CD4-positive, alpha-beta memory T cell (primary cell): ENCODE data around the gene PMEL. TPM values are rescaled to one million over a fixed set of nuclear protein-coding genes. Genes with fewer than 3 reads are reported as not detected.

ENCODE experiments used
- CTCF ChIA-PET: fragments of 350-600 bp; sonication (Branson Sonifier 250); formaldehyde crosslinking; loops from one replicate; lab custom pipeline; 2021; ENCODE audit warnings: inconsistent platforms; ENCODE audit not compliant: partially characterized antibody; lab: Charles Lee
- POLR2A ChIA-PET: fragments of 350-600 bp; sonication (Branson Sonifier 250); formaldehyde crosslinking; loops from one replicate; lab custom pipeline; 2021; ENCODE audit not compliant: partially characterized antibody; lab: Charles Lee
- DNase-seq, 5 donors: peaks; one replicate each; pipeline versions ENCODE4 v3.0.0 to v3.0.0-alpha.2; 2020 to 2022; ENCODE audit warnings: mixed read lengths in 1 of 5
- H3K27ac ChIP-seq: one replicate; pipeline ENCODE4 v1.7.0; 2013; ENCODE audit warnings: low read depth, low read length
- H3K27me3 ChIP-seq: 2 replicates; pipeline ENCODE4 v1.7.0; 2013; ENCODE audit warnings: mild to moderate bottlenecking, low read length, moderate library complexity; ENCODE audit not compliant: insufficient read depth
- H3K36me3 ChIP-seq: 2 replicates; pipeline ENCODE4 v1.7.0; 2013; ENCODE audit warnings: mild to moderate bottlenecking, low read length, moderate library complexity; ENCODE audit not compliant: insufficient read depth
- H3K4me1 ChIP-seq: 2 replicates; pipeline ENCODE4 v1.7.0; 2013; ENCODE audit warnings: mild to moderate bottlenecking, low read length, moderate library complexity; ENCODE audit not compliant: insufficient read depth
- H3K4me3 ChIP-seq, 2 donors: one replicate each; pipeline ENCODE4 v1.7.0; 2013; ENCODE audit warnings: low read length in 2 of 2, mild to moderate bottlenecking in 1 of 2
- H3K9me3 ChIP-seq, 2 donors: one replicate each; pipeline ENCODE4 v1.7.0; 2013; ENCODE audit warnings: low read length in 2 of 2, control low read depth in 1 of 2; ENCODE audit not compliant: control insufficient read depth in 1 of 2
- H3K27ac Mint-ChIP-seq, 7 donors: one replicate each; pipeline ENCODE4 v1.8.0; 2020 to 2021; ENCODE audit warnings: mixed read lengths in 7 of 7, mild to moderate bottlenecking in 6 of 7, inconsistent platforms in 3 of 7, moderate library complexity in 3 of 7
- H3K27me3 Mint-ChIP-seq, 2 donors: one replicate each; pipeline ENCODE4 v1.8.0; 2020 to 2021; ENCODE audit warnings: mixed read lengths in 2 of 2
- H3K36me3 Mint-ChIP-seq, 2 donors: one replicate each; pipeline ENCODE4 v1.8.0; 2020 to 2021; ENCODE audit warnings: mixed read lengths in 2 of 2, inconsistent platforms in 1 of 2, mild to moderate bottlenecking in 1 of 2
- H3K4me1 Mint-ChIP-seq, 4 donors: one replicate each; pipeline ENCODE4 v1.8.0; 2020 to 2021; ENCODE audit warnings: mixed read lengths in 4 of 4, mild to moderate bottlenecking in 1 of 4
- H3K4me3 Mint-ChIP-seq, 8 donors: one replicate each; pipeline ENCODE4 v1.8.0; 2020 to 2021; ENCODE audit warnings: mixed read lengths in 8 of 8, mild to moderate bottlenecking in 7 of 8, moderate library complexity in 6 of 8, inconsistent platforms in 3 of 8
- H3K9me3 Mint-ChIP-seq, 8 donors: one replicate each; pipeline ENCODE4 v1.8.0; 2020 to 2021; ENCODE audit warnings: mixed read lengths in 8 of 8, mild to moderate bottlenecking in 5 of 8, inconsistent platforms in 3 of 8, moderate library complexity in 1 of 8
- intact Hi-C: fragments of 100-400 bp; cut with micrococcal nuclease; formaldehyde crosslinking; loops from one replicate; pipeline ENCODE4 v1.15.1; 2023
- polyA plus RNA-seq, 2 donors: library from polyadenylated mRNA; unstranded; fragments of 300-500 nt; fragmentation: Illumina TruSeq; gene quantifications; one replicate each; pipeline ENCODE4 v1.2.3, GENCODE V29; 2021
- total RNA-seq, 2 experiments: library from RNA; stranded (reverse); gene quantifications; one replicate each; pipeline ENCODE4 v1.2.3, GENCODE V29; 2021

The PMEL gene
- total and polyA plus RNA-seq, 4 experiments from 2014 or later: not detected

- Mint-ChIP-seq H3K9me3 (peaks cover 0 to 6% (median 0%) of the 10 kb centered on the region in 8 donors), H3K27ac (peak overlapping the region; percentile 92 to 98 (median 96)), H3K4me1 (peaks cover 37 to 86% (median 50%) of the 10 kb centered on the region in 4 donors), H3K4me3 (peak overlapping the region; percentile 97 to 100 (median 99)), H3K27me3 (no peaks in the 10 kb centered on the region), H3K36me3 (peaks cover 23 to 55% of the 10 kb centered on the region in 2 donors)
- POLR2A ChIA-PET: interaction anchor here (0.6 to 47.8 kb wide), 24 partner anchors 3 to 1823 kb away, joined by 3 to 1214 read pairs (median 4); partner anchors contain the start of genes BLOC1S1, CD63, CDK4 and CNPY2
- H3K27me3 ChIP-seq: no peaks in the 10 kb centered on the region
- no peaks in the 10 kb centered on the region for H3K9me3 ChIP-seq
- H3K36me3 ChIP-seq: peaks cover 8% of the 10 kb centered on the region
- peaks cover 61% of the 10 kb centered on the region for H3K4me1 ChIP-seq
- H3K27ac ChIP-seq: peak overlapping the region; percentile 88
- intact Hi-C loops: loop anchor here (1.0 to 5.0 kb wide), 4 partner anchors 44 to 188 kb away; partner anchors contain the start of genes PA2G4, RPL41, RPS26 and ZC3H10
- DNase-seq: peak; percentile 93 to 95 (median 94)
- CTCF ChIA-PET: interaction anchor here (0.9 to 5.4 kb wide), 10 partner anchors 8 to 191 kb away, joined by 3 to 107 read pairs (median 7); no protein-coding TSS in a partner anchor
- H3K4me3 ChIP-seq: peak overlapping the region; percentile 63 to 64
These were observed 36.5 kb downstream of the PMEL start for GRCh38 chr12:55929306-55929791.

- DNase-seq: peak; percentile 57 to 81 (median 60)
- Histone ChIP-seq H3K27ac (peak within 1 kb of the TSS; percentile 88), H3K4me3 (peak within 1 kb of the TSS; percentile 95 to 100), H3K4me1 (peaks cover 50% of the 10 kb centered on the region), H3K36me3 (no peaks in the 10 kb centered on the region), H3K9me3 (no peaks in the 10 kb centered on the region), H3K27me3 (no peaks in the 10 kb centered on the region)
- CTCF ChIA-PET: interaction anchor here (0.6 to 5.4 kb wide), 8 partner anchors 10 to 262 kb away, joined by 3 to 107 read pairs (median 4); partner anchors contain the start of genes DNAJC14, SARNP and SMARCC2
- intact Hi-C loops: loop anchor here (1.0 to 5.0 kb wide), 6 partner anchors 99 to 189 kb away; partner anchors contain the start of genes DNAJC14, PA2G4, RPL41 and RPS26
- Mint-ChIP-seq H3K9me3 (peaks cover 0 to 6% (median 0%) of the 10 kb centered on the region in 8 donors), H3K27ac (peak within 1 kb of the TSS; percentile 93 to 99 (median 98)), H3K4me3 (peak within 1 kb of the TSS; percentile 97 to 100 (median 99)), H3K27me3 (no peaks in the 10 kb centered on the region), H3K36me3 (peaks cover 21 to 45% of the 10 kb centered on the region in 2 donors), H3K4me1 (peaks cover 29 to 77% (median 44%) of the 10 kb centered on the region in 4 donors)
- POLR2A ChIA-PET: interaction anchor here (0.8 to 47.8 kb wide), 18 partner anchors 2 to 330 kb away, joined by 3 to 1214 read pairs (median 8); partner anchors contain the start of genes ANKRD52, BLOC1S1, CD63 and DGKA
These were observed 38.0 kb downstream of the PMEL start, which contains the start of gene PYM1 for GRCh38 chr12:55927588-55928502. Gene PYM1, minus strand, starts transcription at chr12:55927894. Its CDS starts 133 bp downstream, at chr12:55927761.

DNA sequence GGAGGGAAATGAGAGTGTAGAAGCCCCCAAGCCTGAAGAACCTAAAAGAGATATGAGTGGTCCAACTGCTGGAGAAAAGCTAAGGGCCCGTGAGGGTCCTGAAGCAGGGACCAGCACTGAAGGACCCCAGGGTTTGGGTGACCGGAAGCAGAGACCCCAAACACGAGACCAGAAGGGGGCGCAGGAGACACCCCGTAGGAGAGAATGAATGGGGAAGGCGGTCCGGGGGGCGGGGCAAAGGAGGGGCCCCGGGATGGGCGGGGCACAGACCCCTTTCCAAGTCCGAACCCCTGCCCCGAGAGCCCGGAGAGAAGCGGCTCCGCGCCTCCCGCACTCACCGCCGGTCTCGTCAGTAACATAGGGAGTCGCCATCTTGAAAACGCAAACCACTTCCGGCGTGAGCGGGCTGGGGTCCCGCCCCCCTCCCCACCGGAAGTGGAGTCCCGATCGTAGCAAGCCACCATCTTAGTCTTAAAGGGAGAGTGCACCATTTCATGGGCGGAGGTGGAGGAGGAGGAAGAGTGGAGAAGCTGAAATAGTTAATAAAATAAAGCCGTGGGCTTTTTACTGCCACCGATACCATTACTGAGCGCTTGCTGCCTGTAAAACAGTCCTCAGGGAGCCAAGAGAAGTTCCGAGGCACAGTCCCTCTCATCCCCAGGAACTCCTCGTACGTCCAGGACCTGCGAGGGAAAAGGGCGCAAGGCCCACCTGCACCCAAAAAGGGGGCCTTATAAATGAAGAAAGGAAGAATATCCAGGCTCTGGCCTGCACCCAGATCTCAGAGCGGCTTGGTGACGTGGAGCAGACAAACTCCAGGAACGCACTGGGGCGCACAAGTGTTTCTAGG, 38.9 kb downstream of the PMEL start:
- ChIA-PET CTCF (interaction anchor here (0.6 to 5.4 kb wide), 25 partner anchors 10 to 763 kb away, joined by 3 to 107 read pairs (median 5); partner anchors contain the start of genes DNAJC14, GDF11, ORMDL2 and RAB5B), POLR2A (interaction anchor here (0.6 to 47.8 kb wide), 23 partner anchors 1 to 537 kb away, joined by 3 to 1214 read pairs (median 5); partner anchors contain the start of genes ANKRD52, BLOC1S1, CD63 and DGKA)
- Mint-ChIP-seq H3K27ac (peak overlapping the region; percentile 92 to 99 (median 96)), H3K4me1 (peaks cover 36 to 79% (median 46%) of the 10 kb centered on the region in 4 donors), H3K9me3 (peaks cover 0 to 6% (median 0%) of the 10 kb centered on the region in 8 donors), H3K27me3 (no peaks in the 10 kb centered on the region), H3K4me3 (peak overlapping the region; percentile 97 to 100 (median 99)), H3K36me3 (peaks cover 19 to 47% of the 10 kb centered on the region in 2 donors)
- H3K4me3 ChIP-seq: peak overlapping the region; percentile 95 to 100
- H3K27ac ChIP-seq: peak overlapping the region; percentile 88
- peak; percentile 83 to 91 (median 85) for DNase-seq
- no peaks in the 10 kb centered on the region for H3K9me3 ChIP-seq
- no peaks in the 10 kb centered on the region for H3K36me3 ChIP-seq
- H3K27me3 ChIP-seq: no peaks in the 10 kb centered on the region
- peaks cover 51% of the 10 kb centered on the region for H3K4me1 ChIP-seq
- intact Hi-C loops: loop anchor here (1.0 to 5.0 kb wide), 6 partner anchors 13 to 190 kb away; partner anchors contain the start of genes DNAJC14, PA2G4, RPL41 and SARNP

- Histone ChIP-seq H3K4me1 (peaks cover 59% of the 10 kb centered on the region), H3K4me3 (peak overlapping the region; percentile 95 to 100), H3K27me3 (no peaks in the 10 kb centered on the region), H3K27ac (peak overlapping the region; percentile 88), H3K9me3 (no peaks in the 10 kb centered on the region), H3K36me3 (no peaks in the 10 kb centered on the region)
- Mint-ChIP-seq H3K27ac (peak overlapping the region; percentile 92 to 99 (median 96)), H3K4me1 (peaks cover 39 to 82% (median 54%) of the 10 kb centered on the region in 4 donors), H3K36me3 (peaks cover 12 to 43% of the 10 kb centered on the region in 2 donors), H3K27me3 (no peaks in the 10 kb centered on the region), H3K9me3 (peaks cover 0 to 4% (median 0%) of the 10 kb centered on the region in 8 donors), H3K4me3 (peak overlapping the region; percentile 97 to 100 (median 99))
- intact Hi-C loops: loop anchor here (1.0 to 5.0 kb wide), 5 partner anchors 14 to 191 kb away; partner anchors contain the start of genes PA2G4, RPL41, SARNP and ZC3H10
- peak in 1 of 5 donors; percentile 13 for DNase-seq
- POLR2A ChIA-PET: interaction anchor here (0.7 to 47.8 kb wide), 18 partner anchors 0 to 538 kb away, joined by 3 to 1214 read pairs (median 6); partner anchors contain the start of genes BLOC1S1, DGKA, DNAJC14 and GDF11
- CTCF ChIA-PET: interaction anchor here (0.8 to 5.4 kb wide), 22 partner anchors 10 to 187 kb away, joined by 3 to 107 read pairs (median 5); partner anchors contain the start of genes DNAJC14, GDF11, ORMDL2 and RAB5B
These were observed 39.7 kb downstream of the PMEL start for GRCh38 chr12:55925870-55926737.

DNA sequence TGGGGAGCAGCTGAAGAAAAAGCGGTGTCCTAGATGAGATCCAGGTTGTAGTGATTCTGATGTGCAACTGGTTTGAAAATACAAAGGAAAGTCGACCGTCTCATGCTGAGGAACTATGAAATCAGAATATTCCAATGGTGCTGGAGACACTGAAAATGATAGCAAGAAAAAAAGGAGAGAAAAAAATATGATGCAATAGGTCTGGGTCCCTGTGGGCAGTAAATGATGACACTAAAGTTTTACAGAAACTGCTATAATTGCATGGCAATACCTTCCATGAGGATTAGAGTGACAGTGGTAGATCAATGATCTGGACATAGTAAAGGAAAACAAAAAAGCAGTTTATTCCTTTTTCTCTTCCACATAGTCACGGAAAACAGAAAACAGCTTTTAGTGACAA, 40.5 kb downstream of the PMEL start:
- Histone ChIP-seq H3K36me3 (no peaks in the 10 kb centered on the region), H3K4me1 (peaks cover 60% of the 10 kb centered on the region), H3K27me3 (no peaks in the 10 kb centered on the region), H3K27ac (peak overlapping the region; percentile 88), H3K9me3 (no peaks in the 10 kb centered on the region), H3K4me3 (peak overlapping the region in 1 of 2 donors; percentile 95)
- ChIA-PET CTCF (interaction anchor here (1.1 to 5.4 kb wide), 15 partner anchors 8 to 186 kb away, joined by 3 to 107 read pairs (median 8); partner anchors contain the start of genes DNAJC14, GDF11, ORMDL2 and RAB5B), POLR2A (interaction anchor here (1.1 to 47.8 kb wide), 7 partner anchors 1 to 183 kb away, joined by 4 to 1214 read pairs (median 201); partner anchors contain the start of genes DGKA, DNAJC14, GDF11 and ORMDL2)
- Mint-ChIP-seq H3K36me3 (peaks cover 10 to 39% of the 10 kb centered on the region in 2 donors), H3K27me3 (no peaks in the 10 kb centered on the region), H3K4me3 (peak overlapping the region; percentile 97 to 100 (median 99)), H3K9me3 (peaks cover 0 to 2% (median 0%) of the 10 kb centered on the region in 8 donors), H3K4me1 (peaks cover 42 to 81% (median 57%) of the 10 kb centered on the region in 4 donors), H3K27ac (peak overlapping the region; percentile 92 to 99 (median 96))
- no peak for DNase-seq
- intact Hi-C loops: loop anchor here (5.0 kb wide), 2 partner anchors 177 to 192 kb away; partner anchors contain the start of genes PA2G4, RPL41 and ZC3H10
